AG09319 (cell line): ENCODE results near the gene SPTLC1.
"Not testable (repeated sequence)": the region's sequence is repeated elsewhere in the genome, so short reads cannot be mapped to it uniquely, and the experiment has no call there.

ENCODE experiments used
- DNase-seq: peaks from one replicate; pipeline ENCODE4 v3.0.0-alpha.2; 2010; ENCODE audit warnings: low read depth; ENCODE audit errors: extremely low read depth
- CTCF ChIP-seq: IDR thresholded peaks from 2 replicates; pipeline ENCODE4 v1.5.1; 2011; ENCODE audit warnings: low read depth, mild to moderate bottlenecking, inconsistent platforms, low read length, moderate library complexity

The SPTLC1 gene

GRCh38 chr9:92019658-92020057 is 95.6 kb downstream of the SPTLC1 start:
- DNase-seq, result no peak
- TF ChIP-seq CTCF, result no peak

- no peak for DNase-seq
- TF ChIP-seq CTCF, result no peak
Measured at GRCh38 chr9:92010705-92011536, 104.3 kb downstream of the SPTLC1 start.

- DNase-seq, result not testable (repeated sequence)
Measured at GRCh38 chr9:92010253-92010652, 105.0 kb downstream of the SPTLC1 start.

GRCh38 chr9:92008041-92008440 is 107.2 kb downstream of the SPTLC1 start:
- DNase-seq, result no peak

GRCh38 chr9:92004045-92004392 is 111.2 kb downstream of the SPTLC1 start:
- DNase-seq, result no peak
- TF ChIP-seq CTCF, result no peak

More at GRCh38 chr9:92008041-92008440, 107.2 kb downstream of the SPTLC1 start:
- no peak for TF ChIP-seq CTCF

GRCh38 chr9:92003308-92004044 is 111.7 kb downstream of the SPTLC1 start:
- TF ChIP-seq CTCF, result no peak
- no peak for DNase-seq

GRCh38 chr9:92001948-92002347 is 113.3 kb downstream of the SPTLC1 start:
- DNase-seq, result not testable (repeated sequence)

- no peak for DNase-seq
- no peak for TF ChIP-seq CTCF
Measured at GRCh38 chr9:92001244-92001643, 114.0 kb downstream of the SPTLC1 start.
